Esophagus mucosa (tissue), 1 donor: ENCODE measurements around the gene WIPF2. TPM values are rescaled to one million over a fixed set of nuclear protein-coding genes. Genes with fewer than 3 reads are reported as not detected.

ENCODE experiments used
- ATAC-seq: fragments of 200-7000 bp; cut with Tn5 transposase; one replicate; pipeline ENCODE4 v1.9.1; 2020
- total RNA-seq: library from RNA; stranded (reverse); gene quantifications from one replicate; pipeline ENCODE4 v1.2.4, GENCODE V29; 2023
- donor health status: DM: yes; HTN: yes; CAD: no.

WIPF2 gene
- total RNA-seq, 1 donor from 2014 or later: 27.2 TPM

DNA sequence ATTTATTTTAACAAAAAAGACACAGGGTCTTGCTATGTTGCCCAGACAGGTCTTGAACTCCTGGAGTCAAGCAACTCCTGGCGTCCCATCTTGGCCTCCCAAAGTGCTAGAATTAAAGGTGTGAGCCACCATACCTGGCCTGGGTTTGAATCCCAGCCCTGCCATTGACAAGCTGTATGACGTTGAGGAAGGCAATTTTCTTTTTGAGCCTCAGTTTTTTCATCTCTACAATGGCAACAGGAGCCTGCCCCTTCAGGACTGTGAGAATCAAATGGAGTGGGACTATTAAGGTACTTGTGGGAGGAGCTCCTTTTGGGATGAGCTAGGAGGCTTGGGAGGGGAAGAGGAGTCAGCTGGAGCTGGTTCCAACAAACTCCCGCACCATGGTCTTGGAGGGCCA is 96.1 kb downstream of the WIPF2 start:
- ATAC-seq: no peak

DNA sequence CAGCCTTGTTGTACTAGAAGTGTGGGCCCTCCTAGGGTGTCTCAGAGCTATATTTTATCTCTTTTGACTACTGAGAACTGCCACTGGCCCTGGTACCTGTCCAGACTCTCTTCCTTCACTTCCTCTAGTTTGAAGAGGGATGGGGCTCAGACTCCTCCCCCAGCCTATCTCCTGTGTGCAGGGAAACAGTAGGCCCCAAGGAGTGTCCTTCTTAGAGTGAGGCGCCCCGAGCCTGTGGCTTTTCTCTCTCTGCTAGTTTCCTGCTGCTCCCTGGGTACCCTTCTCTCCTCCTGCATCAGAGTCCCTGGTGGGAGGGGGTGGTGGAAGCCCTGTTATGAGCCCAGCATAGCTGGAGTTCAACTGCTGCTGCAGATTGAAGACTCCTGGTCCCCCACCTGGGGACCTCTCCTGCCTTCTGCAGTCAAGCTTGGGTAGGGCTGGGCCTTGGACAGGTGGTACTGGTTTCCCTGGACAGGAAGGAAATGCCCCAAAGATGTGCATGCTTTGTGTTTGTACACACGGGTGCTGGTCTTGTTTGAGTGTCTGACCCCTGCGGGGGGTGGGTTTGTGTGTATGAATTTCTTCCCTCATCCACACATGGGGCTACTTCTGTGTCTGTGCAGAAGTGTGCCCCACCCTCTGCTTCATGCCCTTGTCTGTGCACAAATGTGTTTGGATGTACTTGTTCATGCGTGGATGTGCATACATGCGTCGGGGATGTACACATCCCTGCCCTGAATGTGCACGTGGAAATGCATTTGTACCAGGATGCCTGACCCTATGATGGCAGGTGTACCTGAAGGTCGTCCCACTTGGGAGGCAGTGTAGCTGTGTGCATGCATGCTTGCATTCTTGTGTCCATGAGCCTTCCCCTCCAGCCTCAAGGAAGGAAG is 96.8 kb downstream of the WIPF2 start:
- ATAC-seq: no peak

- ATAC-seq: no peak
These were observed 97.7 kb downstream of the WIPF2 start for GRCh38 chr17:40316571-40317344.

DNA sequence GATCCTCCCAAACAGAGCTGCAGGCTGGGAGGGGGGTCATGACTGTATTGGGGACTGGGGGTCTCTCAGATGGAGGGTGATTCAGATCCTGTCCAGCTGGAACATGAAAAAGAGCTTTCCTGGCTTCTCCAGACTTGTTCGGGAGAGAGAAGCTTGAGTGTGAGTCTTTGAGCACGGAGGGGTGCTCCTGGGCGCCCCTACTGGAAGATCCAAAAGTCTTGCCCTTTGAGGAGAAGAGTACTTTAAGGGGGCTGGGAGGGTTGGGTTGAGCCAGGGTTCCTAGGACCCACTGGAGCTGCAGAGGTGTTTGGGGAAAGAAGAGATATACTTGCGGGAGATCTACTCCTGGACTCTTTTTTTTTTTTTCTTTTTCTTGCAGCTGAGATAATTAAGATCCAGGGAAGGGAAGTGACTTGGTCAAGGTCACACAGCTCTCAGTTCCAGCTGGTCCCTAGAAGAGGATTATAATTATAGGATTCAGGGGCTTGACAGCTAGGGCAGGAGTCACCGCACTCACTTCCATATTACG is 98.3 kb downstream of the WIPF2 start:
- peak; percentile 3 for ATAC-seq

DNA sequence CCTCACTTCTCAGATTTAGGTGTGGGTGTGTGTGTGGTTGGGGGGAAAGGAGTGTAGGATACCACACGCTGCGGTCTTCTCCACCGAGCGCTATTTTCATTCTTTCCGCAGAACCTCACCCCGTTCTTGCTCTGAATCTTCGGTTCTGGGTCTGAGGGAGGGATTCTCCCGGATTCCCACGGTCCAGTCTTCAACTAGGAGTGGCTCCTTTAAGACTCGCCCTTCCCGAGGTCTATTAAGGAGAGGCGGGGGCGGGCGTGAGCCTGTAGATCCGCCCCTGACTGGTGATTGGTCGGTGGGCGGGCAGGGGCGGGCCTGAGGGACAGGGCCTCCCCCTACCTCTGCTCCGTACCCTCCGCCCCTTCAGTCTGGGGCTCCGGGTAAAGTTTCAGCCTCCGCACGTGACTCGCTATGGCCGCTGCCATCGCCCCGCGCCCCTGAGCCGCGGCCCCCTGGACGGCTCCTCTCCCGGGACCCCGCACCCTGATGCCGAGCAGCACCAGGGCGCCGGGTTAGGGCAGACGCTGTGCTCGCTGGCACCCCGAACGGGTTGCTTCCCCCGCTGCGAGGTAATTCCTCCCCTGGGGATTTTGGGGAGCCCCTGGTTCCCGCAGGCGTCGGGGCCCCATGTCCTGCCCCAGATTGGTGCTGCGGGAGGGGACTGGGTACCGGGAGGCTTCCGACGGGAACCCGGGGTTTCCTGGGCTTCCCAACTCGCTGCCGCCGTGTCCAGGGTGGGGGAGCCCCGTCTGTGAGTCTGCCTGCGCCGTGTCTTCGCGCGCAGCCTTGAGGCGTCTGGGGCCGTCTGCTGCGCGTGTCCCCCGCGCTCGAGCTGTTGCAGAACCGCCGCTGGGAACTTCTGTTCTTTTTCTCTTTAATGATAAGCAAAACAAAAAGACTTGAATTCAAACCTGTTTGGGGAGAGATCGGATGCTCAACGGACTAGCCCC is 99.1 kb downstream of the WIPF2 start:
- ATAC-seq: peak; percentile 90

- no peak for ATAC-seq
These were observed 99.8 kb downstream of the WIPF2 start for GRCh38 chr17:40318830-40319391.

GRCh38 chr17:40319651-40320540 is 100.8 kb downstream of the WIPF2 start:
- ATAC-seq: no peak

GRCh38 chr17:40320756-40321523 is 101.8 kb downstream of the WIPF2 start:
- ATAC-seq: no peak

- ATAC-seq: no peak
These were observed 102.4 kb downstream of the WIPF2 start for GRCh38 chr17:40321524-40321929.

DNA sequence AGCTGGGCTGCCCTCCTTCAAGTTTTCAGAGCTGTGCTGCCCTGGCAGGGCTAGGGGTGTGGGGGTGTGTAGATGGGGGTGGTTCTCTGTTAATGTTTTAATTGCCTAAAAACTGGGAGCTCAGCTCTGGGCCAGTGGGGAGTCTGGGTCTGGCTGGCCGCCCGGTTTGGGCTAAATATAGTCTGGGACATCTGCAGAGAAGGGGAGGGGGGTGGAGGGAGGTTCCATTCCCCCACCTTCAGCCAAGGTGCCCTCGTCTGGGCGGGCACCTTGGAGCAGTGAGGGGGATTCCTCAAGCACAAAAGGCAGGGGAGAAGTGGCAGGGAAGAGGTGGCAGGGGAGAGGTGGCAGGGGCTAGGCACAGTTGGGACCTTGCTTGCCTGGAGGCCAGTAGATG is 102.9 kb downstream of the WIPF2 start:
- no peak for ATAC-seq

- peak; percentile 3 for ATAC-seq
These were observed 103.5 kb downstream of the WIPF2 start for GRCh38 chr17:40322358-40323315.

DNA sequence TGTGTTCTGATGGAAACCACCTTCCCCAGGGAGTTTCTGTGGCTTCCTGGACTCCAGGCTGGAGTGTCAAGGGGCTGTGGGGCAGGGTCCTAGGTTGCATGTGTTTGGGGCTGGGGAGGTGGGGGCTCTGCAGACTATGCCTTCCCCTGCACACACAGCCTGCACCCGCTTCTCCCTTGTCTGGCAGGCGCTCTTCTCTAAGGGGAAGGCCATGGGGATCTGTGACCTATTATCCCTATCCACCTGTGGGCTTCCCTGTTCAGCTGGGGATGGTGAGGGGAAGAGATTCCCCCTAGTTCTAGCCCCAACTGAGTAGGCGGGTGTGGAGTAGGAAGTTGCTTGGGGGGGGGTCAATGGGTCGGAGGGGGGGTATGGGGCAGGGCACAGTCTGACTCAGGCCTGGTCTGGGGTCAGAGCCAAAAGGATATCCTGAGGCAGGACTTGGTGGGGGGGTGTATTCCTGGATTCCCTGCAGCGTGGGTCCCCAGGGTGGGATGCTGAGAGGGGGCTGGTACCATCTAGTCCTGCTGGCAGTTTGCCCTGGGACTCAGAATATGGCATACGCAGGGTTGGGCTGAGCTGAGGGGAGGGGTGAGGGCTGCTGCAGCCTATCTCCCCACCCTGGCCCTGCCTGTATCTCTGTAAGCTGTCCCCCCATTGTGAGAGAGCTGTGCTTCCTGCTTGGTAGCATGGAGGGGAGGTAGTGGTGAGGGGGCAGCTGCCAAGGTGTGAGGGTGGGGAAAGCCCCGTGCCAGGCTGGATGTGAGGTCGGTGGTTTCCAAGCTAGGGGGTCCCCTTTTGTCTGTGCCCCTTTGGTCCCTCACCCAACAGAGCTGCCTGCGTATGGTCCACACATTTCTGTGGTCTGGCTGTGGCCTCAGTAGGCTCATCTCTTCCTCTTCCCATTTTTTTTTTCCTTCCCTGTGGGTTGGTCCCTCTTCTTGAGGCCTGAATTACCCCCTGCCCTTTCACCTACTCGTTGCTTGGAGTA is 104.6 kb downstream of the WIPF2 start:
- peak; percentile 28 for ATAC-seq

DNA sequence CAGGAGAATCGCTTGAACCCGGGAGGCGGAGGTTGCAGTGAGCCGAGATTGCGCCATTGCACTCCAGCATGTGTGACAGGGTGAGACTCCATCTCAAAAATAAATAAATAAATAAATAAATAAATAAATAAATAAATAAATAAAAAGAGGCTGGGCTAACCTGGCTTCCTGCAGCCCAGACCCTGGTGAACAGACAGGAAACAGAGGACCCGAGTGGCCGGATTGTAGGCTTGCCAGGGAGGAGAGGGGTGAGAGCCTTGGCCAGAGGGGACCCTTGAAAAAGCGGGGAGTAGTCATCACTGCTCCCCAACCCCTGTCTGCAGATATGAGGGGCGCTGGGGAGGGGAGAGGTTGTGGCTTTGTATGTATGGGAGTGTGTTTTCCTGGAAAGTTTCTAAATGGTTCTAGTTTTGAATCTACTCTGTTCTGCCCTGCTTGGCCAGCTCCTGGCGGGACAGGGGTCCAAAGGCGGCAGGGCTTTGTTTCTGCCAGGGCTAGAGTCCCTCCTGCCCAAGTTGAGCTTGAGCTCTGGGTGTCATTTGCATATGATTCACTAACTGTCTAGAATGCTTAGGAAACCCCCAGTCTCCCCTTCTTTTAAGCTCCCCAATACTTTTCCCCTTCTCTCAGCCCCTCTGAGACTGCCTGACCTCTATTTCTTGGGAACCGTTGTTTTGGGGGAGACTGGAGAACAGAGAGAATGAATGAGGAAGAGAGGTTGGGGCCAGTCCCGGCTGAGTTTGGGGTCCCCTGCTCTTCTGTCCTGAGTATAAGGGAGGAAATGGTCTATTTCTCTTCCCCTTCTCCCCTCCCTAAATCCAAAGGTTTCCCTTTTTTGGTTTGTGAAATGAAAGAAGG is 106.3 kb downstream of the WIPF2 start:
- no peak for ATAC-seq

- no peak for ATAC-seq
These were observed 107.1 kb downstream of the WIPF2 start for GRCh38 chr17:40326014-40326831.

GRCh38 chr17:40326832-40327199 is 107.7 kb downstream of the WIPF2 start:
- no peak for ATAC-seq
